WERI-Rb-1 (cell line): ENCODE data around the gene PELI1.
"Not testable (repeated sequence)": the region's sequence is repeated elsewhere in the genome, so short reads cannot be mapped to it uniquely, and the experiment has no call there.

ENCODE experiments used
- DNase-seq: peaks from one replicate; pipeline ENCODE4 v3.0.0-alpha.2; 2020
- H3K27ac ChIP-seq: fragments of 250-450 bp; sonication (Bioruptor Pico); 2 replicates; pipeline ENCODE4 v1.5.1; 2020; ENCODE audit warnings: mild to moderate bottlenecking, moderate library complexity
- H3K27me3 ChIP-seq: fragments of 250-450 bp; sonication (Bioruptor Pico); 2 replicates; pipeline ENCODE4 v1.5.1; 2021; ENCODE audit warnings: mild to moderate bottlenecking, low read depth, moderate library complexity; ENCODE audit not compliant: insufficient read depth, severe bottlenecking
- H3K36me3 ChIP-seq: fragments of 250-450 bp; sonication (Bioruptor Pico); 2 replicates; pipeline ENCODE4 v1.5.1; 2020; ENCODE audit warnings: mild to moderate bottlenecking, moderate library complexity
- H3K4me3 ChIP-seq: 2 replicates; pipeline ENCODE4 v1.5.1; 2011; ENCODE audit warnings: low read depth, mild to moderate bottlenecking, control low read depth, low read length
- H3K9me3 ChIP-seq: fragments of 250-450 bp; sonication (Bioruptor Pico); 2 replicates; pipeline ENCODE4 v1.5.1; 2021; ENCODE audit warnings: mild to moderate bottlenecking, moderate library complexity; ENCODE audit not compliant: severe bottlenecking
- CTCF ChIP-seq: IDR thresholded peaks from 2 replicates; pipeline ENCODE4 v1.5.1; 2011; ENCODE audit warnings: low read depth, mild to moderate bottlenecking, control low read depth, inconsistent platforms, low read length

Gene PELI1

GRCh38 chr2:64104933-64105332, 39.3 kb downstream of the PELI1 start:
- Histone ChIP-seq H3K27ac (no peak overlapping the region), H3K4me3 (no peak overlapping the region), H3K36me3 (peaks cover 3% of the 10 kb centered on the region), H3K27me3 (no peaks in the 10 kb centered on the region), H3K9me3 (no peaks in the 10 kb centered on the region)
- no peak for TF ChIP-seq CTCF
- DNase-seq: no peak

GRCh38 chr2:64102736-64103135, 41.5 kb downstream of the PELI1 start:
- not testable (repeated sequence) for H3K27ac ChIP-seq, H3K9me3 ChIP-seq, H3K36me3 ChIP-seq, H3K4me3 ChIP-seq, H3K27me3 ChIP-seq, DNase-seq

GRCh38 chr2:64101141-64101591, 43.1 kb downstream of the PELI1 start:
- no peak for DNase-seq
- peaks cover 1% of the 10 kb centered on the region for H3K36me3 ChIP-seq
- no peak for TF ChIP-seq CTCF
- H3K27me3 ChIP-seq: no peaks in the 10 kb centered on the region
- H3K4me3 ChIP-seq: no peak overlapping the region
- H3K9me3 ChIP-seq: no peaks in the 10 kb centered on the region
- no peak overlapping the region for H3K27ac ChIP-seq

- not testable (repeated sequence) for DNase-seq, H3K27ac ChIP-seq, H3K27me3 ChIP-seq, H3K36me3 ChIP-seq, H3K9me3 ChIP-seq, H3K4me3 ChIP-seq
Measured at GRCh38 chr2:64100584-64100983, 43.6 kb downstream of the PELI1 start.

- TF ChIP-seq CTCF: no peak
- Histone ChIP-seq H3K27ac (no peak overlapping the region), H3K36me3 (peaks cover 19% of the 10 kb centered on the region), H3K27me3 (no peaks in the 10 kb centered on the region), H3K9me3 (no peaks in the 10 kb centered on the region), H3K4me3 (no peak overlapping the region)
- DNase-seq: no peak
Measured at GRCh38 chr2:64094663-64095382, 49.4 kb downstream of the PELI1 start.

GRCh38 chr2:64093341-64093740, 50.9 kb downstream of the PELI1 start:
- no peaks in the 10 kb centered on the region for H3K27me3 ChIP-seq
- H3K4me3 ChIP-seq: no peak overlapping the region
- H3K9me3 ChIP-seq: no peaks in the 10 kb centered on the region
- H3K27ac ChIP-seq: no peak overlapping the region
- no peak for DNase-seq
- H3K36me3 ChIP-seq: peaks cover 19% of the 10 kb centered on the region
- no peak for TF ChIP-seq CTCF

GRCh38 chr2:64092502-64092901, 51.7 kb downstream of the PELI1 start:
- Histone ChIP-seq H3K36me3 (peaks cover 19% of the 10 kb centered on the region), H3K9me3 (no peaks in the 10 kb centered on the region), H3K4me3 (no peak overlapping the region), H3K27ac (no peak overlapping the region), H3K27me3 (no peaks in the 10 kb centered on the region)
- DNase-seq: no peak
- TF ChIP-seq CTCF: no peak
